NCI-H2107 (cell line): ENCODE results near the gene GLTP.
"Not testable (repeated sequence)": the region's sequence is repeated elsewhere in the genome, so short reads cannot be mapped to it uniquely, and the experiment has no call there.

Experiments
- DNase-seq: peaks from one replicate; lab custom pipeline; 2025; lab: John Stamatoyannopoulos, UW

GLTP gene

DNA sequence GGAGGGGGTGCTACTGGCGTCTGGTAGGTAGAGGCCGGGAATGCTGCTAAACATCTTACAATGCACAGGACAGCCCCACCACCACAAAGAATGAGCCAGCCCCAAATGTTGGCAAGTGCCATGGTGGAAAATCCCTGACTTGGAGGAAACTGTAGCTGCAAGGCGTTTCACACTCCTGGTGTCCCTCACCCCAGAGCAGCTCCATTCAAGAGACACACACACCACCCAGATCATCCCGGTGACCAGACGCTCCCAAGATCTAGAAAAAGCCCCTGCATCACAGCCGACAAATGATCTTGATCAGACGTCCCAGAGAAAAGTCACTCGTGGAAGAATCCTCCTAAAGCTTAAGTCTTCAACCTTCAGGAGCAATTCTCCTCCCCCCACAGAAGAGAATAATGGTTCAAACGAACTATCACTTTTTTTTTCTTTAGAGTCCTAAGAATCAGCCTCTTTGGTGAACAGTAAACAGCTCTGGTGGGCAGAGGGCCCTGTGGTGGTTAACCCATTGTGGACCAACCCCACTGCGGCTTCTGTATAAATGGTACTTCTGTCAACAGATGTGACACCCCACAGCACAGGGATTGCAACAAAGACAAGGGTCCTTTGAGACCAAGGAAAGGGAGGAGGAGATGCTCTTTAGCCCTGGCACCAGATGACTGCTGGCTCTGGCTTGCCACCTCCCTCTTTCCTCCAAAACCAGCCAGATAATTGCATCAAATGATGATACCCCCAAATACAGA, 2.7 kb downstream of the GLTP start:
- DNase-seq = no peak

DNA sequence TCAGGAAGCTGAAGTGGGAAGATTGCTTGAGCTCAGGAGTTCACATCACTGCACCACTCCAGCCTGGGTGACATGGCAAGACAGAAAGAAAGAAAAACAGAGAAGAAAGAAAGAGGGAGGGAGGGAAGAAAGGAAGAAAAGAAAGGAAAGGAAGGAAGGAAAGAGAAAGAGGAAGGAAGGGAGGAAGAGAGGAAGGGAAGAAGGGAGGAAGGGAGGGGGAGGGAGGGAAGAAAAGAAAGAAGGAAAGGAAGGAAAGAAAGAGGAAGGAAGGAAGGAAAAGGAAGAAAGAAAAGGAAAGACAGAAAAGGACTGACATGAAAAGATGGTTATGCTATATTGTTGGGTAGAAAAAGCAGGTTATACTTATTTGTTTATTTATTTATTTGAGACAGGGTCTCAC, 3.9 kb downstream of the GLTP start:
- no peak for DNase-seq

DNA sequence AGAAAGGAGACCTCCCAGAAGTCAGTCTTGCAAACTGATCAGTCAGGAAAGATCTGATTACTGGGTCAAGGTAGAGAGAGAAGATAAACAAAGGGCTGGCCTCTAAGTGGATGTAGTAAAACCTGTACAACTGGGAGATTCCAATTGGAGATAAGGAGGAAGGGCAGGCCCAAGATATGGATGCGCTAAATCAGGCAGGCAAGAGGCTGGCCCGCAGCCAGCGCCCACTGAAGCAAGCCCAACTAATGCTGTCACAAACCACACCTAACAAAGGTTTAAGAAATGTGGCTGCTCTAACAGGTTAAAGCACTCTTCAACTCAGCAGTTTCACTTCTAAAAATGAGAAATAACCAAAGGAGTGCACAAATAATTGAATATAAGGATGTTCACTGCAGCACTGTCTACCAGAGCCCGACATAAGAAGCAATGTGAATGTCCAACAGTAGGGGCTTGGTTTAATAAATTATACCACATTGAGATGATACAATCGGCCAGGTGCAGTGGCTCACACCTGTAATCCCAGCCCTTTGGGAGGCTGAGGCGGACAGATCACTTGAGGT, 4.7 kb downstream of the GLTP start:
- no peak for DNase-seq

DNA sequence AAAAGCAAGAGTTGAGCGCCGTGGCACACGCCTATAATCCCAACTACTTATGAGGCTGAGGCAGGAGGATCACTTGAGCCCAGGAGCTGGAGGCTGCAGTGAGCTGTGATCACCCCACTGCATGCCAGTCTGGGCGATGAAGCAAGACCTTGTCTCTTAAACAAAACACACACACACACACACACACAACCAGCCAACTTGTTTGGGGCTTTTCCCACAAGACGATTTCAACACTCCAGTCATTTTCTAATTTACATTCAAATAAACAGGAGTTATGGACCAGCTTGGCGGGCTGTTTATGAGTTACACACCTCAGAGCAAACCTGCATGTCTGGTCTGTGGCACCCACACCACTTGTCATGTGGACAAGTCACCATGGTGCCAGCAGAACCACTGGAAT, 6.7 kb downstream of the GLTP start:
- no peak for DNase-seq

DNA sequence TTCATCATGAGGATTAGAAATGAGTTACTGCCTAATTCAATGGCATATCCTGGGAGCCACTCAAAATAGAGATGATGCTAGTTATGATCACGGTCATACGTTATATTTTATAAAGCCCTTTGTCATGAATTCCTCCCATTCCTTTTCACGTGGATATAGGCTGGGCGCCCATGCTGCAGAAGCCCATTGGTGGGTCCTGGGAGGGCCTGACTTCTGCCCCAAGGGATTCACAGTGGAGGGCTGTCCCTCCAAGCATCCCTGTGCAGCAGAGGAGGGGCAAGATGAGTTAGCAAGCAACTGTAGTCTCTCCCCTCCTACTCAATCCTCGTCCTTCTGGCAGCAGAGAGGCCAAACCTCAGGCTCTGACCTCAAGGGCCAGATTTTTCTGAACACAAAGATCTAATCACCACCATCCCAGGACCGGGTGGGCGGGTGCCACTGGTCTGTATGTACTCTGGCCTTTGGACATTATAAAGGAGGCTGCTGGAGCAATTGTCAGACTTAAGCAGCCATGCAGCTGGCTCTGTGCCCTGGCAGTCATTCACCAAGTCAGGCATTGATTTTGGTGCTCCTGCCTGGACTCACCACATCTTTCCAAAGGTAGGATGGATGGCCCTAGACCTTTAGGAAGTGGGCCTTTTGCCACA, 8.6 kb downstream of the GLTP start:
- DNase-seq = no peak

DNA sequence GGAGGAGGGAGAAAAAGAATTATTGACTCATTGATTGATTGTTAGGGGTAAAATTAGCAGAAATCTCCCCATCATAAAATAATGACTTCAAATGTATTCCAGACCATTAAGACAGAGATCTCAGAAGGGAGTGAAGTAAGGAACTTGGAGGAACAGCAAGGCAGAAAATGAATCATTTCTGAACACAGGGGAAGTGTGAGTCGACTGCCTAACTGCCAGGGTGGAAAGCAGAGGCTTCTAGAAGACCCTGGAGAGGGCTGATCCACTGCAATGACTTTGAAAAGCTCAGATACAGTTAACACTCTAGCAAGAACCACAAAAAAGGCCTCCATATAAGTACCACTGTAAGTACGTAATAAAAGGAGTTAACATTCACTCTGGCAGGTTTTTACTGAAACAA, 9.7 kb downstream of the GLTP start:
- no peak for DNase-seq

DNA sequence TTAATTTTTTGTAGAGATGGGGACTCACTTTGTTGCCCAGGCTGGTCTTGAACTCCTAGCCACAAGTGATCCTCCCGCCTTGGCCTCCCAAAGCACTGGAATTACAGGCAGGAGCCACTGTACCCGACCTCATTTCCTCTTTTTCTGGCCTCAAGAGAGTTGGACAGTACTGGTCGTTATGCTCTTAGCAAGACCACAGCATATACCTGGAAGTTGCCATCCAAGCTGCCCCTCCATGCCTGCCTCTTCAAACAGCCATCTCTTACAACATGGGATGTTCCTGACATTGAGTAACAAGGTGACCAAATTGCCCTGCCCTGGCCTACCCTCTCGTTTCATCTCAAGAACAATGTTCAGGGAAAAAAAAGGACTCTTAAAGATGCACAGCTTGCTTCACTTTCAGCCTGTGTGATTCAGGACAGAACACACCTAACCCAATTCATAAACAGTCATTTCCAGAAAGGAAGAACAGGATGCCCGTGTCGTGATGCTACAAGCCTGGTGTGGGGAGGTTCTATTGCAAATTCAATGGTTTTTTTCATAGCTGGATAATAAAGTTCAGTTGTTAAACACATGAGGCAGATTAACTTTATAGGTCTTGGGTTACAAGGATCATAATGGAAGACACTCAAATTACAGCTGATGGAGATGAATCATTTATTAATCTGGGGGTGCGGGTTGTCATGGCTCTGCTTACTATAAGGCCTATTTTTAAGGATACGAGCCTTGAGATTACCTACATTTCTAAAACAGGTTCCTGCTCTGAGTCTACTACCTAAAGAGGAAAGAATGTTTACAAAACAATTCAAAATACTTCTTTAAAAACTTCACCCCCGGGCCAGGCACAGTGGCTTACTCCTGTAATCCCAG, 11.9 kb downstream of the GLTP start:
- DNase-seq = no peak

DNA sequence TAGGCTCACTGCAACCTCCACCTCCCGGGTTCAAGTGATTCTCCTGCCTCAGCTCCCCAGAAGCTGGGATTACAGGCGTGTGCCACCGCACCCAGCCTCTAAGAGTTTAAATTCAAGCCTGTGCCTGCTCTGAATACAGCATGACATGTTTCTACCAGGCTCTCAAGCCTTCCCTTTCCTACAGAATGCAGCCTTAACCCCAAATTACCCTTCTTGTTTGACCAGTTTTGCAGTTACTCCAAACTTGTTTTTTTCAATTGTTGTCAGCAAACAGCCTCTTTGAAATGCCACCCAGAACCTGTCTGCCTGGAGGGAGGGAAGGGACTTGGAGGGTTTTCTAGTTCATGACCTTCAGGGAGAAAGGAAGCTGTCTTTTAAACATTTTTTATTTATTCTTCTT, 15.4 kb downstream of the GLTP start:
- DNase-seq = no peak

DNA sequence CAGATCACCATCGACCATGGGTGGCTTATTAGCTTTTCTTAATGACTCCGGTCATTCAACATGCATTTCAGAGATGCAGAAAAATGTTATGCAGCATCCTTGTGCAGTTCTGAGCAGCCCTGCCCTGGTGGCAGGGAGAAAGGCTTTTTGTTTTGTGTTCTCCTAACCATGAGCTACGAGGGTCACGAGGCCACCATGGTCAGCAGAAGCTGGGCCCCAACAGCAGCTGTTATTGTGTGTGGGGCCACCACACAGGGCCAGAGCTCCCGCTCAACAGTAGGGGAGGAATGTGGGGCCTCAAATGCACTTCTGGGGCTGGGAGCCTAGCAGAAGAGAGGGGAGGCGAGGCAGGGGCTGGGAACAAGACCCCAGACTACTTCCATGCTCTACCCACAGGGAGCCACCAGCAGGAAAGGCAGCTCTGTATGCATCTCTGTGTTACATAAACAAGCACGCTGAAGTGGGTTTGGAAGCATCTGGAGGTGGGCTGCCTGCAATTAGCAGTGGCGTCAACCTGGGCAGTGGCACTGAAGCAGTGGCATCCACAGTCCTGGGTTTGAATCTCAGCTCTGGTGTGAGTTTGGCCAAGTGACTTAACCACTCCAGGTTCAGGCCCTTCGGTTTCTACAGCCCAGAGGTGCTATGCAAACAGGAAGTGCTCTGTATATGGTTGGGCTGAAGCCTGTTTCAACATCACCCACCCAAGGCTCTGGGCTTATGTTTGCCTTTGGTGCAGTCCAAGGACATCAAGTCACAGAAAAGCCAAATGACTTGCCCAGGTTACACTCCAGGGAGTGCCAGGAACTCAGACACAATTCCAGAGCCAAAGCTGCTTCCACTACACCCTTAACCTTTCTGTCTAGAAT, 16.3 kb downstream of the GLTP start:
- no peak for DNase-seq

DNA sequence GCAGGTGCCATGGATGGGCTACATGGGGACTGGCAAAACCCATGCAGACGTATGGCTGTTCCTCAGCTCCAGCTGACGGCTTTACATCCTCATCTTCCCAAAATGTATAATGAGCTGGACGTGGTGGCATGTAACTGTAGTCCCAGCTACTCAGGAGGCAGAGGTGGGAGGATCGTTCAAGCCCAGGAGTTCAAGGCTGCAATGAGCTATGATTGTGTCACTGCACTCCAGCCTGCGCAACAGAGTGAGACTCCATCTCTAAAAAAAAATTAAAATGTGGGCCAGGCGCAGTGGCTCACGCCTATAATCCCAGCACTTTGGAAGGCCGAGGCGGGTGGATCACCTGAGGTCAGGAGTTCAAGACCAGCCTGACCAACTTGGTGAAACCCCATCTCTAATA, 17.9 kb downstream of the GLTP start:
- not testable (repeated sequence) for DNase-seq

DNA sequence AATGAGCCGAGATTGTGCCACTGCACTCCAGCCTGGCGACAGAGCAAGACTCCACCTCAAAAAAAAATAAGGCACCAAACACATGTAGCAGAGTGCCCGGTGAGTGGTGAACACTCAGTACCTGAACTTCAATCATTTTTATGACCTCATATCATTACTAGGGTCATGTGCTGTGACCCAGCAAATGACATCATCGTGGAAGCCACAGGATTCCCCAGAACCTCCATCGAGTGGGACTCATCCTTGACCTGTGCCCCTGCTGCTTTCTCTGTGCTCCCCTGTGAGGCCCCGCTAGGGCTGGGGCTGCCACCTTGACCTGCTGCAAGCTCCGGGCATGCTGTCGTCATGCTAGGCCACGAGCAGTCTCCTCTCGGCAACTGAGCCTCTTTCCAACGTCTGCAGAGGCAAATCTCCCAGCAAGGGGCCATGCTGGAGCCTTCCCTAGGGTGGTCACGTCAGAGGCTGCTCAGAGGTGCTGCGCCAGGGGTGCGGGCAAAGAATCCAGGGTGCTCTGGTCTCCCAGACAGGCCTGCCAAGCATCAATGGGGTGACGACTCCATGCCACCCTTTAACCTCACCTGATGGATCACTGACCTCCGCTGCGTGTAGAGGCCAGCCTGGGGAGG, 18.5 kb downstream of the GLTP start:
- no peak for DNase-seq

DNA sequence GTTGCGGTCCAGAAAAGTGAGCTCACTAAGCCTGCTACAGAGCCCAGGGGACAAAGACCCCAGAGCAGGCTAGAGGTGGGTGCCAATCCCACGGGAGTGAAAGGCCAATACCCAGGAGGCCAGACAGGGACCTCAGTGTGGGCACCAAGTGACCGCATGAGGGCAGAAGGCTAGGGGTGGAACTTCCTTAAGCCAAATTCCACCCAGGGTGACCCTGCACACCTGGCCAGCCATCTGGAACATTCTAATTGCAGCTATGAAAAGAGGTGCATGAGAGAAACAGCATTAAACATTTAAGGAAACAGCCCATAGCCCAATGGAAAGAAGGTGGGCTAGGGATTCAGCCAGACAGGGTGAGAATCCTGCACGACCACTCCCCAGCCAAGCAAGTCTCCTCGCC, 19.4 kb downstream of the GLTP start:
- no peak for DNase-seq

DNA sequence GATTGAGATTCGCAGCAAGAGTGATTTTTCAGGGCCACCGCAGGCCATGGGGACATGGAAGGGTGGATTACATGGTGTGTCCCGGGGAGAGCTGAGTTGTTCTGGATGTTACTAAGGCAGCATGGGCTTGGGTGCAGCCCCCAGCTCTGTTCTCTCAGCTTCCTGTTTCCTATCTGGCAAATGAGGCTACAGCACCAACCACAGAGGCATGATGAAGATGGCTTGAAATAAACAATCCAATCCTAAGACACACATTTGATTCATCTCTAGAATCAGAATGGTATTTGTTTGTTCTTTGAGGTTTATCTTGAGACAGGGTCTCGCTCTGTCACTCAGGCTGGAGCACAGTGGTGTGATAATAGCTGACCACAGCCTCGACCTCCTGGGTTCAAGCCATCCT, 21.6 kb downstream of the GLTP start:
- no peak for DNase-seq

DNA sequence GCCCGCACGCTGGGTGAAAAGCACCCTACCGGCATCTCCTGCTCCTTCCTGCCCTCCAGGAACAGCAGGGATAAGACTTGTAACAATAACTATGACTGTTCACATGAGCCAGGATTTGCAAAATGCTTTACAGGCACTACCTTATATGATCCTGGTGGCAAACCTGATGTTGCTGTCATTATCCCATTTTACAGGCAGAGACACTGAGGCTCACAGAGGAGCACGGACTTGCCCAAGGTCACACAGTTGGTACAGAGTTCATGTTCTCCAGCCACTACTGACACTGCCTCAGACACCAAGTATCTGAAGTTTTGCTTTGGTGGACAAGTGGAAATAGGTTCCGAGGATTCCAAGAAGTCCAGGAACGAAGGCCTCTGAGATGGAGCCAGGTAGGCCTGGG, 22.6 kb downstream of the GLTP start:
- DNase-seq = no peak

DNA sequence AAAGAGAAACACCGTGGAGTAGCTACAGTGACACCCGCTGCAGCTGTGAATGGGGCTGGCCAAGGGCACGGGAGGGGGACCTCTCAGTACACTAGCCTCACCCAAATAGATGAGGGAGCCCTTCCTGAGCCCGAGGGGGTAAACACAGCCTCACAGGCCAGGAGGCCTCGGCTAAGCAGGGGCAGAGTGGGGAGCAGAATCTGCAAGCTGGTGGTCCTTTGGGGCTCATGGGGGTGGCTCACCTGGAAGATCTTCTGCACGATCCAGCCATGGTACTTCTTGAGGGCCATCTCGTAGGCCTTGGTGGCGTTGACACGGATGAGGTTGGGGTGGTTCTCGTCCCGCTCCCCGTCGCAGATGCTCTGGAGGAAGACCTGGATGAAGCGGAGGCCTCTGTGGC, 25.0 kb downstream of the GLTP start:
- DNase-seq = no peak

DNA sequence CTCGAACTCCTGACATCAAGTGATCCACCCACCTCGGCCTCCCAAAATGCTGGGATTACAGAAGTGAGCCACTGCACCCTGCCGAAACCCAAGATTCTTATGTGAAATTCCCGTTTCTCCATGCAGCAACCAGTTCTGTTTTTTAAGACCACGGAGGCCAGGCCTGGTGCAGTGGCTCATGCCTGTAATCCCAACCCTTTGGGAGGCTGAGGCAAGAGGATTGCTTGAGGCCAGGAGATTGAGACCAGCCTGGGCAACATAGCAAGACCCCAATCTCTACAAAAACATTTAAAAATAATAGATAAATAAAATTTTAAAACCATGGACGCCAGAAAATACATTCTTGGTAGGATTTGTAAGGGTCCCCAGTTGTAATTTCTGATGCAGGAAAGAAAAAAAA, 29.8 kb downstream of the GLTP start:
- not testable (repeated sequence) for DNase-seq

DNA sequence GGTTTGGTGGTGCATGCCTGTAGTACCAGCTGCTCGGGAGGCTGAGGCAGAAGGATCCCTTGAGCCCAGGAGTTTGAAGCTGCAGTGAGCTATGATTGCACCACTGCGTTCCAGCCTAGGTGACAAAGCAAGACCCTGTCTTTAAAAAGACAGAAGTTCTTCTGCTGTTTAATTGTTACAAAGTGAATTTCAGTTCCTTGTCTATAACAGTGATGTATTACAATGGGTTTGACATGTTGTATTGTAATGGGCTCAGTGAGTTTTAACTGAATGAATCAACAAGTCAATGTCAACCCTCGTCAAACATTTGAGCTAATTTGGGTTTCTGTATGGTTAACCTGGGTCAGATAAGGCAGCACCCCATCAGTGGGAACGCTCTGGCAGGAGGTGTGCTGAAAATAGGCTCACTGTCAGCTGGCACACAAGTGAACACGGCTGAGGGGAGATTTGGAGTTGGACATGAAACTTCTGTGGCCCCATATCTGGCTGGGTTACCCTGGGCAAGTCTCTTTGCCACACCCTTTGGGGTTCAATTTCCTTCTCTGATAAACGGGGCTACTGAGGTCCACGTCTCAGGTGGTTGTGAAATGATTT, 33.1 kb downstream of the GLTP start:
- DNase-seq = no peak

DNA sequence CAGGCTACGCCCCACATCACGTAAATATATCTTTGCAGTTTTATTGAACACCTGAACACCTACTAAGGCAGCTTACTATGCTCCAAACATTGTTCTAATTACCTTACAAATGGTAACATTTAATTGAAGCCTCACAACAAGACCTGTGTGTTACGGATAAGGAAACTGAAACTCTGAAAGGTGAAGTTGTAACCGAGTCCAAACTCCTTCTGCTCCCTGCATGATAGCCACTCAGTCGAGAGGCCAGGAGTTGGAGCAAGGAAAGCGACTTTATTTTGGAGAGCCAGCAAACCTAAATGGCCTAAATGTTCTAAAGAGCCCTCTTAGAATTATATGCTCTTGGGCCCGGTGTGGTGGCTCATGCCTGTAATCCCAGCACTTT, 34.5 kb downstream of the GLTP start:
- no peak for DNase-seq

DNA sequence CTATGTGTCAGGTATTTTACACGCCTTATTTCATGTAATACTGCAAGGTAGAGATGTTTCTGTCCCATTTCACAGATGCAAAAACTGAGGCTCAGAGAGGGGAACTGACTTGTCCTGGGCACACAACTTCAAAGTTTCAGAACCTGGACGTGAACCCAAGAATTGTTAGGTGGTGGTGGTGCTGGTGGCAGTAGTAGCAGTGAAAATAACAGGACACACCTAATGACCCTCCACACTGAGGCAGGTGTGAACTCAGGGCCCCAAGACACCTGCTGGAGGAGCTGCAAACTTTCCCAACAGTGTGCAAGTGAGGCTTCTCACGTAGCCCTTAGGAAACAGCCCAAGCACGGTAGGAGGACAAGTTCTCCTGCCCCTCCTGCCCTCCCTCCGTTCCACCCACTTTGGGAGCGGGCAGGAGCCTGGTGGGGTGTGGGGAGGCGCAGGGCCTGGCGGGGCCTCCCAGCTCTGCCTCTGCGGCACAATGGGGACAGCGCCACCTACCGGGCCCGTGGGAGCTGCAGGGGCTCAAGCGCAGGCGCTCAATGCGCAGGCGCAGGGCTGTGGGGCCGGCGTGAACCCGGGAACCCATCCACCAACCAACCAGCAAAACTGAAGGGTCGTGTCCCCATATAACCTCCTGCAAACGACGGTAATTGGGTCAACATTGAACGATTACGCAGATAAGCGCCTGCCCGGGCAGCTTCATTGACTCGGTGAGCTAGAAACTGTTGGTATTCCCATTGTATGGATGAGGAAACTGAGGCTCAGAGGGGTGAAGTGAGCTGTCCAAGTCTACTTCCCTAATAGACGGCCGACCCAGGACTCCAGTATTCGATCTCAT, 35.1 kb downstream of the GLTP start:
- DNase-seq = peak; percentile 70

DNA sequence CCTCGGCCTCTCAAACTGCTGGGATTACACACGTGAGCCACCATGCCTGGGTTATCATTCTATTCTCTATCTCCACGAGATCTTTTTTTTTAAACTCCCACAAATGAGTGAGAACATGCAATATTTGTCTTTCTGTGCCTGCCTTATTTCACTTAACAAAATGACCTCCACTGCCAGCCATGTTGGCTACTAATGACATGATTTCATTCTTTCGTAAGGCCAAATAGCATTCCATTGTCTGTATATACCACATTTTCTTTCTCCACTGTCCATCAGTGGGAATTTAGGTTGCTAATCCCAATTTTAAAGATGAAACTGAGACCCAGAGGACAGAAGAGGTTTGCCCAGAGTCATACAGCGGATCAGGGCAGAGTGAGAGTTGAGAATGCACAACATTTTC, 36.2 kb downstream of the GLTP start:
- DNase-seq = no peak
